K562 (cell line): ENCODE results near the gene STIL. TPM values are rescaled to one million over a fixed set of nuclear protein-coding genes. Genes with fewer than 3 reads are reported as not detected.
A peak's percentile ranks its signal among the peaks of the same experiment; 100 is the strongest.

Experiments
- BMI1 ChIP-seq: fragments of 150-350 bp; IDR thresholded peaks from 2 replicates; pipeline ENCODE4 v1.6.1; 2014; ENCODE audit warnings: low read length
- CHAMP1 ChIP-seq: fragments of 450-650 bp; IDR thresholded peaks from 2 replicates; pipeline ENCODE4 v1.6.1; 2016; ENCODE audit warnings: mild to moderate bottlenecking
- CLOCK ChIP-seq: fragments of 250-450 bp; sonication (Bioruptor Pico); IDR thresholded peaks from 2 replicates; pipeline ENCODE4 v1.4.0; 2020; ENCODE audit warnings: mild to moderate bottlenecking, moderate library complexity, borderline replicate concordance
- EZH2 ChIP-seq: IDR thresholded peaks from 2 replicates; pipeline ENCODE4 v1.6.1; 2012; ENCODE audit warnings: low read depth, mild to moderate bottlenecking, inconsistent platforms, low read length, borderline replicate concordance
- FOXM1 ChIP-seq, 2 experiments: fragments of 450-650 bp in 1 of 2; sonication (generic) in 1 of 2; formaldehyde crosslinking in 1 of 2; IDR thresholded peaks; 2 replicates each; pipeline versions ENCODE4 v1.6.1 to v1.9.0; 2017 to 2022; ENCODE audit warnings: low read depth in 2 of 2, mild to moderate bottlenecking in 2 of 2, missing genetic modification reagents in 1 of 2, moderate library complexity in 1 of 2
- GABPB2 ChIP-seq: fragments of 250-450 bp; sonication (Bioruptor Pico); conservative IDR thresholded peaks from 2 replicates; pipeline ENCODE4 v1.5.1; 2021; ENCODE audit warnings: mild to moderate bottlenecking
- ID3 ChIP-seq, 2 experiments: fragments of 250-450 bp in 1 of 2; fragments of 450-650 bp in 1 of 2; sonication (Bioruptor Pico) in 1 of 2; IDR thresholded peaks; 2 replicates each; pipeline versions ENCODE4 v1.6.1 to v1.8.0; 2016 to 2021; ENCODE audit warnings: mild to moderate bottlenecking in 2 of 2, moderate library complexity in 2 of 2, missing compliant biosample characterization in 1 of 2, missing genetic modification characterization in 1 of 2
- IRF2 ChIP-seq: sonication (generic); formaldehyde crosslinking; IDR thresholded peaks from 2 replicates; pipeline ENCODE4 v1.8.1; 2022; ENCODE audit warnings: mild to moderate bottlenecking, missing genetic modification reagents
- KLF6 ChIP-seq: fragments of 250-450 bp; sonication (Bioruptor Pico); IDR thresholded peaks from 2 replicates; pipeline ENCODE4 v1.4.0; 2020; ENCODE audit warnings: mild to moderate bottlenecking, moderate library complexity, borderline replicate concordance
- MCM3 ChIP-seq: fragments of 450-650 bp; IDR thresholded peaks from 2 replicates; pipeline ENCODE4 v1.6.1; 2016
- MECOM ChIP-seq: fragments of 250-450 bp; sonication (Bioruptor Pico); IDR thresholded peaks from 2 replicates; pipeline ENCODE4 v1.8.0; 2022; ENCODE audit warnings: inconsistent platforms
- MTA2 ChIP-seq: fragments of 450-650 bp; IDR thresholded peaks from 2 replicates; pipeline ENCODE4 v1.6.1; 2016; ENCODE audit warnings: low read depth
- RUNX1 ChIP-seq: sonication (generic); IDR thresholded peaks from 2 replicates; pipeline ENCODE4 v1.6.1; 2016; ENCODE audit warnings: antibody characterized with exemption, low read depth
- SMARCB1 ChIP-seq: IDR thresholded peaks from 2 replicates; pipeline ENCODE4 v1.6.1; 2011; ENCODE audit warnings: improper control_type of control experiment, low read depth; ENCODE audit not compliant: insufficient read length
- SRF ChIP-seq, 2 experiments: fragments of 250-450, 450-650 bp in 1 of 2; sonication (Bioruptor Pico) in 1 of 2; sonication (generic) in 1 of 2; formaldehyde crosslinking; IDR thresholded peaks; 2 replicates each; pipeline versions ENCODE4 v1.5.0 to v1.5.1; 2020 to 2022; ENCODE audit warnings: mild to moderate bottlenecking in 1 of 2, missing genetic modification reagents in 1 of 2
- TCF3 ChIP-seq: sonication (generic); formaldehyde crosslinking; IDR thresholded peaks from 2 replicates; pipeline ENCODE4 v1.4.0; 2020; ENCODE audit warnings: mild to moderate bottlenecking, missing genetic modification reagents
- XRCC4 ChIP-seq: IDR thresholded peaks from one replicate; pipeline ENCODE4 v1.6.1; 2011; ENCODE audit not compliant: insufficient read depth, insufficient read length; ENCODE audit errors: extremely low read depth
- ZNF140 ChIP-seq: fragments of 250-450 bp; sonication (Bioruptor Pico); IDR thresholded peaks from 2 replicates; pipeline ENCODE4 v1.8.0; 2021; ENCODE audit warnings: moderate library complexity, mild to moderate bottlenecking, inconsistent platforms
- ZNF589 ChIP-seq: fragments of 200-800 bp; sonication (Bioruptor generic); IDR thresholded peaks from 2 replicates; pipeline ENCODE4 v1.6.1; 2016; ENCODE audit warnings: low read depth, missing genetic modification characterization, missing compliant biosample characterization
- polyA plus RNA-seq, 8 experiments: library from polyadenylated mRNA; depleted of rRNA in 4 of 8; stranded (reverse) in 5 of 8; unstranded in 3 of 8; fragments of >200 nt; fragmentation: Nextera tagmentation in 2 of 8; fragmentation: Illumina TruSeq in 1 of 8; extraction: Ambion mirVana in 2 of 8; extraction: Trizol in 1 of 8; gene quantifications; 2 replicates each; pipeline versions ENCODE4 v1.2.1 to v1.2.3, GENCODE V29; 2011 to 2014; ENCODE audit warnings: inconsistent platforms in 1 of 8, missing spikeins in 1 of 8
- total RNA-seq, 7 experiments: library from RNA; depleted of rRNA in 6 of 7; stranded (reverse); fragments of >200 nt in 6 of 7; fragmentation: Illumina TruSeq in 2 of 7; extraction: Trizol in 2 of 7; gene quantifications; 2 replicates each; pipeline versions ENCODE4 v1.2.1 to v1.2.3, GENCODE V29; 2011 to 2021; ENCODE audit warnings: low replicate concordance in 1 of 7

The STIL gene
- total and polyA plus RNA-seq, 9 of the 15 experiments (the other 6 are each of a cell fraction or from before 2014, with no cell fraction given), result 10.5 to 77.4 (median 39.6) TPM

GRCh38 chr1:47241114-47242113 lies 72.5 kb downstream of the STIL start (continued):
- TF ChIP-seq ZNF589 (CRISPR knock-in tag) (peak; percentile 75), TCF3 (CRISPR knock-in tag) (peak; percentile 78), SRF (CRISPR knock-in tag; IDR thresholded peaks at IDR 0.05) (peak in 1 of 2 experiments; percentile 87; a peak in 2 of 4 replicates), SMARCB1 (no peak), IRF2 (CRISPR knock-in tag) (no peak), ZNF140 (no peak), BMI1 (no peak), ID3 (CRISPR knock-in tag; IDR thresholded peaks at IDR 0.05) (no peak), ID3 (tag; IDR thresholded peaks at IDR 0.05) (peak; percentile 74), MECOM (no peak), GABPB2 (CRISPR knock-in tag) (no peak), EZH2 (no peak), MTA2 (no peak), XRCC4 (no peak), KLF6 (CRISPR knock-in tag) (no peak), MCM3 (no peak), CLOCK (CRISPR knock-in tag) (no peak), FOXM1 (IDR thresholded peaks at IDR 0.05; ENCODE audit: low read depth) (no peak), FOXM1 (CRISPR knock-in tag; IDR thresholded peaks at IDR 0.05; ENCODE audit: low read depth) (peak; percentile 48; the same call in 1 of the 2 replicates), CHAMP1 (no peak; the same call in 1 of the 2 replicates), RUNX1 (no peak)
